GM18526 (cell line): Measurements from ENCODE around the gene MAN2B1.

Experiments
- POLR2A ChIP-seq: IDR thresholded peaks from 3 replicates; pipeline ENCODE4 v1.6.1; 2011; ENCODE audit not compliant: insufficient read length; ENCODE audit errors: extremely low read depth

MAN2B1 gene

DNA sequence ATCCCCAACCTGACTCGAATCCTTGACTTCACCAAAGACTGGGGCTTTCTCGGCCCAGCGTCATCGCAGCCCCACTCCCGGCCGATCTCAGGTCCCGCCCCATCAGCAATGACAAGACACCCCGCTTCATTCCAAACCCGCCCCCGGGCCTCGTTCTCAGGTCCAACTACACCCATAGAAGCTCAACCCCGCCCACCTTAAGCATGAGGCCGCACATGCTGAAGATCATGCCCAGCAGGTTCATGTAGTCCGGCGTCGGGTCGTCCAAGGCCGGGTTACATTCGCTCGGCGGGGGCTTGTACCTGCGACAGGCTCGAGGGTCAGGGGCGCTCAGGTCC, 2.4 kb upstream of the MAN2B1 start:
- TF ChIP-seq POLR2A: no peak

DNA sequence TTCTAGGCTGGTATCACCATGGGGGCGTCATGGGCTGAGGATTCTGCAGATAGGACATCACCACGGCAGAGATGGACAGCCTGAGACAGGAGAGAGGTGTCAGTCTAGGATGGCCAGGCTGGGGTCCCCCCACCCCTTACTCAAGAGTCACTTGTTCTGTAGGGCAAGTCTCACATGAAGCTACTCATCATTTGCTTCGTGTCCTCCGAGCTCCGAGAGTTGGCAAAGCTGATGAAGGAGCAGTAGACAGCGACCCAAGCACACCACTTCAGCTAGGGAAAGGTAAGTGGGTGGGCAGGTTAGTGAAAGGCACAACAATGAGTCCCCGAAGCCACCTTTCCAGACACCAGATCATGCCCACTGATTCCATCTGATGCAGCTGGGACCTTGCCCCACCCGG, 1.8 kb upstream of the MAN2B1 start:
- no peak for TF ChIP-seq POLR2A

DNA sequence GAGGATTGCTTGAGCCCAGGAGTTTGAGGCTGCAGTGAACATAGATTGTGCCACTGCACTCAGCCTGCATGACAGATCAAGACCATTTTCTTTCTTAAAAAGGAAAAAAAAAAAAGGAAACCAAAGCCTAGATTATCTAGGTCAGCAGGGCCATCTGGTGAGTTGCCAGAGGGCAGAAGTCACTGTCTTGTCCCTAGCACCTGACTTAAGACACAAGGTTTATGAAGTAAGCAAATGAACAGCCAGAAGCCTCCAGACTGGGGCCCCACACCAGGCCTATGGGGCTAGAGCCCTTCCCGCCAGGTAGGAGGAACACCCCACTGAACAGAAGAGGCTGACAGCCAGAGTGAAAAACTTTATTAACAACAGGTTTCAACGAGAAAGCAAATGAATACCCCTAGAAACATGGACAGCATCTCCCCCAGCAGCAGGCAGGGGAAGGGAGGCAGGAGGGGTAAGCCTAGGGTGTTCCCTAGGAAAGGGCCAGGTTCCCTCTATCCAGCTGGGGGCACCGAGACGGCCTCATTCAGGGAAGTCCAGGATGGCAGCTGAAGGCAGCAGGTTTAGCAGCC, 1.3 kb upstream of the MAN2B1 start:
- no peak for TF ChIP-seq POLR2A

DNA sequence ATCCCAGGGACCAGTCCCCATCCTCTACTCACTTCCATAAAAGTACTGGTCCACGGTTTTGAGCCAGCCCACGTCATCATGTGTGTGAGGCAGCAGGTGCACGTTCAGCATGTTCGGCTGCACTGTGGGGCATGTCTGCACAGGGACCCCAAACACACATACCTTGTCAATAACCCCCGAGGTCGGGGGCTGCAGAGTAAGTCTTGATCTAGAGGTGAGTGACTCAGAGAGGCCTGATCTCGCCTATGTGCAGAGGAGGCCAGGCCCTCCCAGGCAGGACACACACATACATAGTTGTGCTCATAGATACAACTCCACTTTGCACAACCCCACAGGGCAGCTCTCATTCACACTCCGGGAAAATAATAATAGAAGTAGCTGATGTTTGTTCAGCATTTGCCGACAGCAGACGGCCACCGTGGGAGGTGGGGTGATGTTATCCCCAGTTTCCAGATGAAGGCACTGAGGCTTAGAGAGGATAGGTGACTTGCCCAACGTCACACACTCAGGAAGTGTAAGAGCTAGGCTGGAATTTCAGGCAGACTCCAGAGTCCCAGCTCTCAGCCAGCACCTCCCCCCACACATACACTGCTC, 774 bp downstream of the MAN2B1 start:
- TF ChIP-seq POLR2A: no peak

DNA sequence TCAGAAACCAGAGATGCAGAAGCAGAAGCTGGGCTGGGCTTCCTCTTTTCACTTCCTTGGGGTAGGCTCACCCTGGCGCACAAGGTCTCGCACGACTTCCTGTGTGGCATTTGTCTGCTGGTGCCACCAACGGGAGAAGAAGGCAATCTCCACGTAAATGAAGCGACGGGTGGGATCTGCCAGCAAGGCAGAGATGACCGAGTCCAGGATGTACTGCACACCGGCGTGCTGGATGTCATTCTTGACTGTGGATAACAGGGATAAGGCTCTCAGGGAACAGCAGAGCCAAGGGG, 1.3 kb downstream of the MAN2B1 start:
- TF ChIP-seq POLR2A: peak; percentile 62

DNA sequence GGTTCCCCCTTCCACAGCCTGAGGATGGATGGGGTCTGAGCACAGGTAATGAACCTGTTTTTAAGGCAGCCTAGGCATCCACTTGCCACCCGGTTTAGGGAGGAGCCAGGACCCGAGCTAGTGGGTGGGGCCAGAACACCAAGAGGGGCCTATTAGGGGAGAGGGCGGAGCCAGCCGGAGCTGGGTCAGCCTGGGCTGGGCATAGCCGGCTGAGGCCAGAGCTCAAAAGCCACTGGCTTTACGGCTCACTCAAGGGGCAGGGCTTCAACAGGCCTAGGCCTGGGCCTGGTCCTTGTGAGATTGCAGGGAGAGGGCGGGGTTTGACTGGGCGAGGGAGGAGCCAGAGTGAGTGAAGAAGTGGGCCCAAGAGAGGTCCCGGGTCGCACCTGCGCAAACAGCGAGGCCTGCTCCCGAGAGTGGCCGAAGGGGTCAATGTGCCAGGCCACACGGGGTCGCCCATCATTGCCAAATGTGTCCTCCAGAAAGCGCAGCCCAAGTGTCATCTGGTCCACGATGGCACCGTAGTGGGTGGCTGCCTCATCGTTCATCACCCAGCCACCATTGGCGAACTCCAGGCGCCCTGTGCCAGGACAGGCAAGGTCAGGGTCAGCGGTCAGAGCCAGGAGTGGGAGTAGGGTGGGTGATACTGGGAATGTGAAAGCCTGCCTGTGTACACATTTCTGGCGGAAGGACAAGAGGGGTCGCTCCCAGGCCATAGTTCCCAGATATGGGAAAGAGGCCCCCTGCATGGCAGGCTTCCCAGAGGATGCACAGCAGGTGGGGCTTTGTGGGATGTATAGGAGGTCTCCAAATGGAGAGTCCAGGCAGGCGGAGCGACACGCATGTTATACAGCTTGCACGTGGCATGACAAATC, 1.9 kb downstream of the MAN2B1 start:
- TF ChIP-seq POLR2A: no peak

DNA sequence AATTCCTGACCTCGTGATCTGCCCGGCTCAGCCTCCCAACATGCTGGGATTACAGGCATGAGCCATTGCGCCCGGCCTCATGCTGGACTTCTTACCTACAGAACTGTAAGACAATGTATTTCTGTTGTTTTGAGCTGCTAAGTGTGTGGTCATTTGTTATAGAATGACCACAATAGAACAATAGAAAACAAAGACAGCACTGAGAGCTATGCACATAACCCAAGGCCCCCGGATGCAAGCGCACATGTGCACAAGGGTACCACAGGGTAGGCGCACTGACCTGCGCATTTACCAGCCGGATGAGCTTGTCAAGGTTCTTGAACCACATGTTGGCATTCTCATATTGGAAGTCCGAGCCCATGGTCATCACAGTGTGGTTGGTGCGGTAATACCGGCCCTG, 5.6 kb downstream of the MAN2B1 start:
- TF ChIP-seq POLR2A: no peak

DNA sequence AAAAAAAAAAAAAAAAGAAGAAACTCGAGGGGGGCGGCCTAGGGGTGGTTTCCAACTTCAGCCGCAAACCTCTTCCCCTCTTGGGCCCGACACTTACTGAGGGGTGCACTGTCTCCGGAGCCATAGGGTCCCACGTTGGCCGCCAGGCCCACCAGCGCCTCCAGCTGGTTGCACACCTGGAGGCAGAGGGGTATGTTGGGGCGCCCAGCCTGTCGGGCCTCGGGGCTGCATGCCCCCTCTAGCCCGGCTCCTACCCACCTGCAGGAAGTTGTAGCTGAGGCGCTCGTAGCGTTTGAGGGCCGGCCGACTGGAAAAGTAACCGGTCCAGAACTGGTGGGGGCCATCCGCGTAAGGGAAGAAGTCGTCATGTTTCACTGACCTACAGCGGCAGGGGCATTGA, 8.6 kb downstream of the MAN2B1 start:
- TF ChIP-seq POLR2A: no peak

DNA sequence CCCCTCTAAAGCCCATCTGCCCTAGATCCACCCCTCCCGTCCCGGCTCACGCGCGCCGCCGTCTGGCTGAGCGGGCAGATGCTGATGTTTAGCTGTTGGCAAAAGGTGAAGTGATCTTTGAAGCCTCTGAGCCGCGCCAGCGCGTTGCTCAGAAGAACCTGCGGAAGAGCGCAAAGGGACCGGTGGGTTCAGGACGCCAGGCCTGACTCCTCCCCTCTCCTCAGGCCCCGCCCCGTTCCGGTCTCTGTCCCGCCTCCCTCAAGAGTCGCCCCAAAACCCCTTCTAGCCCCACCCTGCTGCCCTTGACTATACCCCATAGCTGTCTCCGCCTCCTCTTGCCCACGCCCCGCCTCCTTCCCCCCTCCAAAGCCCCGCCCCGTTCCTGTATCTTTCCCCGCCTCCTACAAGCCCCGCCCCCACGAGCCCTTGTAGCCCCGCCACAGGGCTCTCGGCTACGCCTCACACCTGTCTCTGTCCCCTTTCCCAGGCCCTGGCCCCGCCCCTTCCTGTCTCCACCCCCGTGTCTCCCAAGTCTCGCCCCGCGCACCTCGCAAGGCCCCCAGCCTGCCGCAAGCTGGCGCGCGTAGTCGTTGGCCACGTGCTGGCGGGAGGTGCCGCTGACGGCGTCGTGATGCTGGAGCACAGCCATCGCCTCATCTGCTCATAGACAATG, 9.5 kb downstream of the MAN2B1 start:
- TF ChIP-seq POLR2A: no peak

DNA sequence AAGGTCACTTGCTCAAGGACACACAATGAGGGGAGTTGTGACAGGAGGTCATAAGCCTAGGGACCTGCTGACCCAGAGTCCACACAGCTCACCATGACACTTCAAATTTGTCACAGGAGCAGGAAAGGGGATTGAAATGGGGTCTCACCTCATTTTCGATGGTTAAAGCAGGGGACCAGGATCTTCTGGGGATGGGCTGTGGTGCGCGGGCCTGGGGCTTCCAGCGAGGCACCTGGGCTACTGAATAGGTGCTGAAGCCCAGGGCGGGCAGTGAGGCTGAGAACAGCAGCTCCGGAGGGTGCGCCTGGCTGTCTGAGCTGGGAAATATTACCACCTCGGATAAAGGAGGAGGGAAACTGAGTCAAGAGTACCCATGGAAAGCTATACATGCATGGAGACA, 11.0 kb downstream of the MAN2B1 start:
- no peak for TF ChIP-seq POLR2A

DNA sequence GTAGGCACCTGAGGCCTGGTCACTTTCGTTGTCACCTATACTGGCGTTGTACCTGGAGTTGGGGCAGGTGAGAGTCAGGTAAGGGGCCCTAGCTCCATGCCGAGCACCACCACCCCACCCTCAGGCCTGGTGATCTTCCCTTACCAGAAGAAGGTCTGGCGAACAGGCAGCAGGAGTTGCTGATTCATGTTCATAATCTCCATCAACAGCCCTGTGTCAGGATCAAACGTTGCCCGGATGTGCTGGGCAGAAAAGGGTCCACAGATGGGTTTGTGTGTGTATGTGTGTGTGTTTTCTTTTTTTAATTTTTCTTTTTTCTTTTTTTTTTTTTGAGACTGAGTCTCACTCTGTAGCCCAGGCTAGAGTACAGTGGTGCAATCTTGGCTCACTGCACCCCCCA, 14.3 kb downstream of the MAN2B1 start:
- no peak for TF ChIP-seq POLR2A

DNA sequence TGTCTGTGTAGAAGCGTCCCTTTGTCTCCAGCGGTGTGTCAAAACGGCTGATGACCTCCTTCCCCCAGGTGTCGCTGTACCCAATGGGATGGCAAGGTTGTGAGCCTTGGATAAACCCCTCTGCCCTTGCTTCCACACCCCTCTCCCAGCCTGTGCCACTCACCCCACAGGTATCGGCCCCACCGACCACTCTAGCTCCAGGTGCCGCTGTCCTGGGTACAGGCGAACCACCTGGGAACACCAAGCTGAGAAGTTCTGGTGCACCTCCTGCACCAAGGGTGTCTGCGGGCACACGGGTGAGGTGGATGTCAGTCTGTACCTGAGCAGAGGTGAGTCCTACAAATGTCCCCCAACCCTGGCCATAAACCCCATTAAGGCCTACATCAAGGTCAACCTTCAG, 16.6 kb downstream of the MAN2B1 start:
- TF ChIP-seq POLR2A: no peak

DNA sequence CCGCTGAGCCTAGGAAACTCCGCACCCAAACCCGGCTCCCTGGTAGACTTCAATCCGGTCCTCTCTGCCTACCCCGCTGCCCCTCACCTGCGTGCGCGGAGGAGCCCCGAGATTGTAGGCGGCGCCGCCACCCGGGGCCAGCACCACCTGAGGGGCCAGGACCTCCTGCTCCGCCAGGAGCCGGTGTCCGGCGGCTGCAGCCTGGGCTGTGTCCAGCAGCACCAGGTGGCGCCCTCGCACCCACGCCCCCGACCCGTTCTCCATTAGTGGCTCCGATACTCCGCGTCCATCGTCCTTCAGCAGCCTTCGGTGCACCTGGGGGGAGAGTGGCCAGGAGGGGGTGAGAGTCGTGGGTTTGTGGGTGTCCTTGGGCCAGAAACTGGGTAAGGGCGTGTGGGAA, 18.5 kb downstream of the MAN2B1 start:
- TF ChIP-seq POLR2A: no peak

DNA sequence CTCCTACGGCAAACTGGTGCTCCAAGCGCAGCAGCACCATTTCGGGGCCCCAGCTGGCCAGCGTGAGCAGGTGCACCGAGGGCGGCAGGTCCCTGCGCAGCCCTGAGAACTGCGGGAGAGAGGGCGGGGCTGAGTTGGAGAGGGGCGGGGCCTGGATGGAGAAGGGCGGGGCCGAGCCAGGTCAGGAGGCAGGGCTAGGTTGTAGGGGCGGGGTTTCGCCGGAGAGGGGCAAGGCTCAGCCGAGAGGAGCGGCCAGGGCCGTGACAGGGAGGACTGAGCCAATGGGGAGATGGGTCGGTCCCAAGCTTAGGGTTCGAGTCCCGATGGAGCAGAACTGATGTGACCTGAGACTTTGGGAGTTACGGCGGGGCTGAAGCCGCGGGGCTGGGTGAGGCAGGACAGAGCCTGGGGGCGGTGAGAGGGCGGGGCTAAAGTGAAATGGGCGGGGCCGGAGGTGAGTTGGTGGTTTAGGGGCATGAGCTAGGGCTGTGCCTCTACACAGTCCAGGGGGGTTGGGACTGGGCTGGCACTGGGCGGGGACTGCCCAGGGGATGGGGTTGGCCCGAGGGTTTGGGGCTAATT, 19.0 kb downstream of the MAN2B1 start:
- TF ChIP-seq POLR2A: peak; percentile 26

DNA sequence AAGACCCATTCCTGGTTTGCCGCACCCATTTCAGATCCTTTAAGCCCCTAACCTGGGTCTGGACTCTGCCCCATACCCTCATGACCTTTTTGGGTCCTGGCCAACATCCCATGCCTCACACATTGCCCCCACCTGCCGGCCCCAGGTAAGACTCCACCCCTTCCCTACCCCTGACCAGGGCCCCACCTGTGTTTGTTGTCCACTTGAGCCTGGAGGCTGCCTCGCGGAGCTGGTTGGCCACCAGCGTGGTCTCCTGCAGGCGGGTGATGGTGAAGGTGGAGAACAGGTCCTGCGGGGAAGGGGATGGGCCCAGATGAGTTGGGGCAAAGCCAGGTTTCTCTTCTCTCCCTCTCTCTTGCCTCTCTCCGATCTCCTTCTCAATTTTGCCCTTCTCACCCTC, 19.5 kb downstream of the MAN2B1 start:
- TF ChIP-seq POLR2A: no peak

DNA sequence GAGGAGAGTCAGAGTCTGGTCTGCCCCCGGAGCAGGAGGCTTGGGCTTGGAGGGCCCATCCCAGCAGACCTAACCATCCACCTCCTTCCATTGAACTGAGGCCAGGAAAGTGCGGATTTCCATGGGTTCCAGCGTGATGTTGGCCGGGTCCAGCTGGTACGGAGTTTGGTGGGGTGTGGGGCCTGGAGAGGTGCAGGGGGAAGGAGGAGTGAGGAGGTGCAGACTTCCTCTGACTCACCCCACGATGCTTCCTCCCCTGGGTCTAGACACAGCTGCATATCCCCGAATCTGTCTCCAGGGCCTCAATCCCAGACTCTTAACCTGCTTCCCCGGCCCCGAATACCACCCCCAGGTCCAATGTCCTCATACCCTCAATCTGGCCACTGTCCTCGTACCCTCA, 20.0 kb downstream of the MAN2B1 start:
- no peak for TF ChIP-seq POLR2A
